HUES64 (cell line): ENCODE data around the gene FGFR3.

Source experiments
- H3K27ac ChIP-seq: 2 replicates; pipeline ENCODE4 v1.7.0; 2013; ENCODE audit warnings: low read depth, low read length, inconsistent platforms
- H3K27me3 ChIP-seq: 2 replicates; pipeline ENCODE4 v1.6.1; 2013; ENCODE audit warnings: mild to moderate bottlenecking, low read length; ENCODE audit not compliant: insufficient read depth
- H3K36me3 ChIP-seq: 2 replicates; pipeline ENCODE4 v1.6.1; 2013; ENCODE audit warnings: mild to moderate bottlenecking, low read length; ENCODE audit not compliant: insufficient read depth
- H3K4me1 ChIP-seq: 2 replicates; pipeline ENCODE4 v1.6.1; 2013; ENCODE audit warnings: mild to moderate bottlenecking, low read length, moderate library complexity; ENCODE audit not compliant: insufficient read depth
- H3K4me3 ChIP-seq: 2 replicates; pipeline ENCODE4 v1.5.1; 2013; ENCODE audit warnings: mild to moderate bottlenecking, low read length, moderate library complexity
- H3K9ac ChIP-seq: 2 replicates; pipeline ENCODE4 v1.6.1; 2013; ENCODE audit warnings: mild to moderate bottlenecking, low read depth, low read length
- H3K9me3 ChIP-seq: 2 replicates; pipeline ENCODE4 v1.6.1; 2013; ENCODE audit warnings: low read depth, low read length; ENCODE audit not compliant: insufficient read depth
- WGBS: fragments of 150-250, 120-280 bp; methylation state at CpG from one replicate; pipeline ENCODE4 v1.1.7; 2013; ENCODE audit warnings: missing lambda C conversion rate; 5-methylcytosine and 5-hydroxymethylcytosine counted together

Gene FGFR3

GRCh38 chr4:1852904-1853623, 60.0 kb downstream of the FGFR3 start:
- Histone ChIP-seq H3K4me1 (peaks cover 4% of the 10 kb centered on the region; the same call in 1 of the 2 replicates), H3K9ac (no peak overlapping the region), H3K36me3 (no peaks in the 10 kb centered on the region; the same call in 1 of the 2 replicates), H3K27me3 (peaks cover 24% of the 10 kb centered on the region), H3K27ac (no peak overlapping the region), H3K4me3 (no peak overlapping the region), H3K9me3 (no peaks in the 10 kb centered on the region)
- 89% methylated on average over 8 of the region's 9 CpGs for WGBS

- Histone ChIP-seq H3K9ac (no peak overlapping the region), H3K27me3 (peaks cover 40% of the 10 kb centered on the region), H3K4me3 (peak overlapping the region; percentile 86), H3K36me3 (no peaks in the 10 kb centered on the region; the same call in 1 of the 2 replicates), H3K27ac (no peak overlapping the region), H3K4me1 (peaks cover 4% of the 10 kb centered on the region; the same call in 1 of the 2 replicates), H3K9me3 (no peaks in the 10 kb centered on the region)
- WGBS = no CpG with 5 or more reads among the region's 1 CpG
Measured at GRCh38 chr4:1854752-1855151, 61.7 kb downstream of the FGFR3 start.

- Histone ChIP-seq H3K4me1 (peaks cover 4% of the 10 kb centered on the region; the same call in 1 of the 2 replicates), H3K9me3 (no peaks in the 10 kb centered on the region), H3K36me3 (no peaks in the 10 kb centered on the region; the same call in 1 of the 2 replicates), H3K27ac (no peak overlapping the region), H3K9ac (peak overlapping the region; percentile 80), H3K27me3 (peaks cover 47% of the 10 kb centered on the region), H3K4me3 (peak overlapping the region; percentile 86)
- WGBS = 1% methylated on average over 92 of the region's 92 CpGs
Measured at GRCh38 chr4:1855333-1856070, 62.4 kb downstream of the FGFR3 start.

GRCh38 chr4:1856071-1856942, 63.2 kb downstream of the FGFR3 start, which contains the start of gene LETM1:
LETM1 (minus strand) TSS chr4:1856156; CDS start chr4:1855950, 206 bp downstream.
- Histone ChIP-seq H3K27ac (no peak within 1 kb of the TSS), H3K36me3 (no peaks in the 10 kb centered on the region; the same call in 1 of the 2 replicates), H3K27me3 (peaks cover 55% of the 10 kb centered on the region), H3K4me3 (peak within 1 kb of the TSS; percentile 86), H3K9me3 (no peaks in the 10 kb centered on the region), H3K4me1 (peaks cover 4% of the 10 kb centered on the region; the same call in 1 of the 2 replicates), H3K9ac (peak within 1 kb of the TSS; percentile 80)
- under 1% methylated on average over 107 of the region's 107 CpGs for WGBS

GRCh38 chr4:1856943-1857699, 64.0 kb downstream of the FGFR3 start:
- H3K4me3 ChIP-seq = peak overlapping the region; percentile 86
- peaks cover 4% of the 10 kb centered on the region; the same call in 1 of the 2 replicates for H3K4me1 ChIP-seq
- H3K9ac ChIP-seq = peak overlapping the region; percentile 75
- peaks cover 63% of the 10 kb centered on the region for H3K27me3 ChIP-seq
- no peaks in the 10 kb centered on the region for H3K9me3 ChIP-seq
- no peak overlapping the region for H3K27ac ChIP-seq
- 25% methylated on average over 32 of the region's 32 CpGs for WGBS
- H3K36me3 ChIP-seq = no peaks in the 10 kb centered on the region; the same call in 1 of the 2 replicates

GRCh38 chr4:1857931-1858330, 64.8 kb downstream of the FGFR3 start:
- H3K27ac ChIP-seq = no peak overlapping the region
- H3K9ac ChIP-seq = no peak overlapping the region
- H3K4me3 ChIP-seq = no peak overlapping the region
- no peaks in the 10 kb centered on the region; the same call in 1 of the 2 replicates for H3K36me3 ChIP-seq
- no peaks in the 10 kb centered on the region for H3K9me3 ChIP-seq
- H3K27me3 ChIP-seq = peaks cover 71% of the 10 kb centered on the region
- H3K4me1 ChIP-seq = peaks cover 4% of the 10 kb centered on the region; the same call in 1 of the 2 replicates
- 91% methylated on average over 5 of the region's 5 CpGs for WGBS
